Stimulated activated CD4-positive, alpha-beta T cell treated with anti-CD3 and anti-CD28 coated beads, Interleukin-1b, Interleukin-23, amount 100 ng/mL, for 24 hours (primary cell): ENCODE results near the gene MYBPC1.
"Not testable (repeated sequence)": the region's sequence is repeated elsewhere in the genome, so short reads cannot be mapped to it uniquely, and the experiment has no call there.

ENCODE experiments used
- DNase-seq, 4 experiments: peaks; one replicate each; pipeline ENCODE4 v3.0.0-alpha.2; 2020; ENCODE audit warnings: low read depth in 4 of 4, low spot score in 1 of 4

The MYBPC1 gene

GRCh38 chr12:101653503-101653902, 58.7 kb downstream of the MYBPC1 start:
- no peak for DNase-seq

GRCh38 chr12:101654442-101654841, 59.7 kb downstream of the MYBPC1 start:
- DNase-seq = no peak

- DNase-seq = no peak
These were observed 60.6 kb downstream of the MYBPC1 start for GRCh38 chr12:101655393-101655792.

GRCh38 chr12:101660662-101661061, 65.9 kb downstream of the MYBPC1 start:
- not testable (repeated sequence) for DNase-seq

GRCh38 chr12:101663298-101663697, 68.5 kb downstream of the MYBPC1 start:
- DNase-seq = no peak

- no peak for DNase-seq
These were observed 70.2 kb downstream of the MYBPC1 start for GRCh38 chr12:101664992-101665391.

GRCh38 chr12:101666052-101666728, 71.4 kb downstream of the MYBPC1 start:
- DNase-seq = no peak

- DNase-seq = no peak
These were observed 72.8 kb downstream of the MYBPC1 start for GRCh38 chr12:101667591-101667990.

- peak in 1 of 4 experiments; percentile 12 for DNase-seq
These were observed 75.4 kb downstream of the MYBPC1 start for GRCh38 chr12:101670007-101670671.

GRCh38 chr12:101671157-101671791, 76.5 kb downstream of the MYBPC1 start:
- DNase-seq = no peak

- no peak for DNase-seq
These were observed 77.1 kb downstream of the MYBPC1 start for GRCh38 chr12:101671833-101672232.

GRCh38 chr12:101675555-101675954, 80.8 kb downstream of the MYBPC1 start:
- no peak for DNase-seq

GRCh38 chr12:101676497-101676896, 81.7 kb downstream of the MYBPC1 start:
- not testable (repeated sequence) for DNase-seq

- DNase-seq = no peak
These were observed 83.3 kb downstream of the MYBPC1 start for GRCh38 chr12:101678081-101678480.

- DNase-seq = no peak
These were observed 85.5 kb downstream of the MYBPC1 start for GRCh38 chr12:101680240-101680639.

GRCh38 chr12:101680647-101681046, 85.9 kb downstream of the MYBPC1 start:
- no peak for DNase-seq

GRCh38 chr12:101681627-101682026, 86.9 kb downstream of the MYBPC1 start:
- DNase-seq = not testable (repeated sequence)

GRCh38 chr12:101685092-101685491, 90.3 kb downstream of the MYBPC1 start:
- DNase-seq = no peak

- DNase-seq = no peak
These were observed 91.4 kb downstream of the MYBPC1 start for GRCh38 chr12:101686176-101686575.

GRCh38 chr12:101690544-101691098, 95.8 kb downstream of the MYBPC1 start:
- DNase-seq = no peak

GRCh38 chr12:101691503-101692096, 96.8 kb downstream of the MYBPC1 start:
- DNase-seq = no peak
